D721Med (cell line): ENCODE data around the gene TMEM245.

ENCODE experiments used
- DNase-seq: peaks from one replicate; pipeline ENCODE4 v3.0.0; 2011; ENCODE audit warnings: low spot score; ENCODE audit not compliant: insufficient read length
- FAIRE-seq: peaks from 2 replicates; lab custom pipeline; 2011; peaks lifted over from hg19 to GRCh38; lab: Jason Lieb, UNC
- CTCF ChIP-seq: IDR thresholded peaks from 2 replicates; pipeline ENCODE4 v1.5.1; 2012; ENCODE audit warnings: mild to moderate bottlenecking, control low read depth; ENCODE audit not compliant: insufficient read depth; ENCODE audit errors: missing control alignments

Gene TMEM245

GRCh38 chr9:109083141-109083540, 36.6 kb downstream of the TMEM245 start:
- no peak for DNase-seq
- no peak for FAIRE-seq
- TF ChIP-seq CTCF = no peak

GRCh38 chr9:109082091-109082620, 37.6 kb downstream of the TMEM245 start:
- no peak for DNase-seq
- FAIRE-seq = no peak
- TF ChIP-seq CTCF = no peak

GRCh38 chr9:109074236-109074889, 45.4 kb downstream of the TMEM245 start:
- DNase-seq (no peak), FAIRE-seq (no peak)
- no peak for TF ChIP-seq CTCF

GRCh38 chr9:109072821-109073435, 46.8 kb downstream of the TMEM245 start:
- DNase-seq = no peak
- no peak for FAIRE-seq
- no peak for TF ChIP-seq CTCF

GRCh38 chr9:109072133-109072692, 47.5 kb downstream of the TMEM245 start:
- no peak for FAIRE-seq
- TF ChIP-seq CTCF = no peak
- DNase-seq = no peak

- DNase-seq = no peak
These were observed 51.0 kb downstream of the TMEM245 start for GRCh38 chr9:109068764-109069163.

More at GRCh38 chr9:109068764-109069163, 51.0 kb downstream of the TMEM245 start:
- FAIRE-seq = no peak
- TF ChIP-seq CTCF = no peak
